ENCODE results near the gene MBD5.

DNA sequence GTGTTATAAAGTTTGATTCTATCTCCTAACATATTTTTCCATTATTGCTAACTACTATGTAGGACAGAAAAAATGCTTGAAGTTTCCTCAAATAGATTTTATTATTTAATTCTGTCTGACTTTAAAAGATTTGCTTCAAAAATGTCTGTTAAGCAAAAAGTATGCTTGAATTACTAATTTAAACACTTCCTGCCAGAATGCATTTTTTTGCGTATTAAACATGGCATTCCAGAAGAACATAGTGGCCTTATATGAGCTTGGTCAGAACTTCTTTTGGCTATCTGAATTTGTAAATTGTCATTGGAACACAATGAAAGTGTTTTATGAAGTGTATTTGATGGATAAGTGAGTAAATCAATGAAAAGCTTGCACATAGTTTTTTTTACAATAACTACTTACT is 37.8 kb downstream of the MBD5 start:
- TF ChIP-seq, protein P1, sequence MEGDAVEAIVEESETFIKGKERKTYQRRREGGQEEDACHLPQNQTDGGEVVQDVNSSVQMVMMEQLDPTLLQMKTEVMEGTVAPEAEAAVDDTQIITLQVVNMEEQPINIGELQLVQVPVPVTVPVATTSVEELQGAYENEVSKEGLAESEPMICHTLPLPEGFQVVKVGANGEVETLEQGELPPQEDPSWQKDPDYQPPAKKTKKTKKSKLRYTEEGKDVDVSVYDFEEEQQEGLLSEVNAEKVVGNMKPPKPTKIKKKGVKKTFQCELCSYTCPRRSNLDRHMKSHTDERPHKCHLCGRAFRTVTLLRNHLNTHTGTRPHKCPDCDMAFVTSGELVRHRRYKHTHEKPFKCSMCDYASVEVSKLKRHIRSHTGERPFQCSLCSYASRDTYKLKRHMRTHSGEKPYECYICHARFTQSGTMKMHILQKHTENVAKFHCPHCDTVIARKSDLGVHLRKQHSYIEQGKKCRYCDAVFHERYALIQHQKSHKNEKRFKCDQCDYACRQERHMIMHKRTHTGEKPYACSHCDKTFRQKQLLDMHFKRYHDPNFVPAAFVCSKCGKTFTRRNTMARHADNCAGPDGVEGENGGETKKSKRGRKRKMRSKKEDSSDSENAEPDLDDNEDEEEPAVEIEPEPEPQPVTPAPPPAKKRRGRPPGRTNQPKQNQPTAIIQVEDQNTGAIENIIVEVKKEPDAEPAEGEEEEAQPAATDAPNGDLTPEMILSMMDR (IDR thresholded peaks at IDR 0.05), result no peak
- no peak for TF ChIP-seq POLR2A (IDR thresholded peaks at IDR 0.05)
